ENCODE data around the gene COPS7B.

The COPS7B gene

DNA sequence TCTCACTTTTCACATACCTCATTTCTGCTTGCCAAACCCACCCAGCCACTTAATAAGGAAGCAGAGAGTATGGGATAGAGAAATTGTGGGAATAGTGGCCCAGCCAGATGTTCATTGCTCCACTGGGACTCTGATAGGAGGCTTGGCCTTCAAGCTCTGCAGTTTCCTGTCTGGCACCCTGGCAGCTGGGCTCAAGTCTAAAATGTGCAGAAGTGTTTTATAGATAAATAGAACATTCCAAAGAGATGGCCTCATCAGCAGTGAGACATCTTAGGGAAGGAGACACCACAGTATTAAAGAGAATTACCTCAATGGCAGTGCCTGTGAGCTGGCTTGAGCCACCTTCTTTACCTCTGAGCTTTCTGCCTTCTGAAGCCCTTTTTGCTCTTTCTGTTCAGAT, 24.7 kb downstream of the COPS7B start:
- TF ChIP-seq, protein P1, sequence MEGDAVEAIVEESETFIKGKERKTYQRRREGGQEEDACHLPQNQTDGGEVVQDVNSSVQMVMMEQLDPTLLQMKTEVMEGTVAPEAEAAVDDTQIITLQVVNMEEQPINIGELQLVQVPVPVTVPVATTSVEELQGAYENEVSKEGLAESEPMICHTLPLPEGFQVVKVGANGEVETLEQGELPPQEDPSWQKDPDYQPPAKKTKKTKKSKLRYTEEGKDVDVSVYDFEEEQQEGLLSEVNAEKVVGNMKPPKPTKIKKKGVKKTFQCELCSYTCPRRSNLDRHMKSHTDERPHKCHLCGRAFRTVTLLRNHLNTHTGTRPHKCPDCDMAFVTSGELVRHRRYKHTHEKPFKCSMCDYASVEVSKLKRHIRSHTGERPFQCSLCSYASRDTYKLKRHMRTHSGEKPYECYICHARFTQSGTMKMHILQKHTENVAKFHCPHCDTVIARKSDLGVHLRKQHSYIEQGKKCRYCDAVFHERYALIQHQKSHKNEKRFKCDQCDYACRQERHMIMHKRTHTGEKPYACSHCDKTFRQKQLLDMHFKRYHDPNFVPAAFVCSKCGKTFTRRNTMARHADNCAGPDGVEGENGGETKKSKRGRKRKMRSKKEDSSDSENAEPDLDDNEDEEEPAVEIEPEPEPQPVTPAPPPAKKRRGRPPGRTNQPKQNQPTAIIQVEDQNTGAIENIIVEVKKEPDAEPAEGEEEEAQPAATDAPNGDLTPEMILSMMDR (IDR thresholded peaks at IDR 0.05; ENCODE audit: control insufficient read depth, insufficient read depth, low read depth, low read length, missing control alignments): no peak
- H3K4me3 ChIP-seq (ENCODE audit: control insufficient read depth, low read depth, low read length): no peak overlapping the region
- DNase-seq (ENCODE audit: low read depth): peak; percentile 49

DNA sequence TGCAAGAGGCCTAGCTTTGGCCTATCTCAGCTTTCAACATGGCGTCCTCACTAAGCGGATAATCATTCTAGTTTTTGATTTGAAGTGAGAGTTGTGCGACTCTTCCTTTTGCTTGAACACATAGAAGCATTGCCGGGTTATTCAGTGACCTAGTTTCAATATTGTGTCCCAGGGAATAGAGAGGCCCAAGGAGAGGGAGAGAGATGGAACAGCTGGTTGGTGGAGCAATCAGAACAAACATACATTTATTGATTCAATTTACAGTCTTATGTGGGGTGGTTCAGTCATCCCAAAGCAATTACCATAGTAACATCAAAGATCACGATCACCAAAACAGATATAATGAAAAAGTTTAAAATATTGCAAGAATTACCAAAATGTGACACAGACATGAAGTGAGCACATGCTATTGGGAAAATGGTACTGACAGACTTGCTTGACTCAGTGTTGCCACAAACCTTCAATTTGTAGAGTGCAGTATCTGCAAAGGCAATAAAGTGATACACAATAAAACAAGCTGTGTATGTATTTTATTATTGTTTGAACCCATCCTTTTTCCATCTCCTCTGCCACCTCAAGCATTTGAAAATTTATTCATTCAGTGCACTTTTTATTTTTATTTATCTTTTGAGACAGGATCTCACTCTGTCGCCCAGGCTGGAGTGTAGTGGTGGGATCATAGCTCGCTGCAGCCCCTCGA, 30.2 kb downstream of the COPS7B start:
- DNase-seq (ENCODE audit: low read depth): no peak
- no peak overlapping the region for H3K4me3 ChIP-seq (ENCODE audit: control insufficient read depth, low read depth, low read length)
- TF ChIP-seq, protein P1 (IDR thresholded peaks at IDR 0.05; ENCODE audit: control insufficient read depth, insufficient read depth, low read depth, low read length, missing control alignments): no peak

DNA sequence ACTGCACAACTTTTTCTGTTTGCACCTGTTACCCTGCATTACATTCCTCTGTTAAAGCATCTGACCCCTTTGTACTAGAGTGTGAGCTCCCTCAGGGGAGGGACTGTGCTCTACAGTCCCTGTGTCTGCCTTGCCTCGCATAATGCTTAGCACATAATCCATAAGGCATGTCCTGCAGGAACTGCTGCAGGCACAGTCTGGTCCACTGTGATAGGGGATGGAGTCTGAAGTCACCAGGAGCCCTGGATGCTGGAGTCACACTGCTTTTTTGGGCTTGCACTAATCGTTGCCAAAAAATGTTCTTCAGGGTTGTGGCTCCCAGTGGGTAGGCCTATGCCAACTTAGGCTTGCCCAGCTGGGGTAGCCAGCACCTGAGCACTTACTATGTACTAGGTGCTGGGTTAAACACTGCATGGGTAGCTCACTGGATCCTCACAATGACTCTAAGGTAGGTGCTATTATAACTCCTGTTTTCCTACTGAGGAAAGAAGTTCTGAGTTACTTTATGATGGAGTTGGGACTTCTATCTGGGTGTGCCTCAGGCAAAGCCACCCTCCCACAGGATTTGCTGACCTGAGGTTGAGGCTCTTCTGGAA, 33.3 kb downstream of the COPS7B start:
- DNase-seq (ENCODE audit: low read depth): no peak
- H3K4me3 ChIP-seq (ENCODE audit: control insufficient read depth, low read depth, low read length): no peak overlapping the region
- TF ChIP-seq, protein P1 (IDR thresholded peaks at IDR 0.05; ENCODE audit: control insufficient read depth, insufficient read depth, low read depth, low read length, missing control alignments): no peak

DNA sequence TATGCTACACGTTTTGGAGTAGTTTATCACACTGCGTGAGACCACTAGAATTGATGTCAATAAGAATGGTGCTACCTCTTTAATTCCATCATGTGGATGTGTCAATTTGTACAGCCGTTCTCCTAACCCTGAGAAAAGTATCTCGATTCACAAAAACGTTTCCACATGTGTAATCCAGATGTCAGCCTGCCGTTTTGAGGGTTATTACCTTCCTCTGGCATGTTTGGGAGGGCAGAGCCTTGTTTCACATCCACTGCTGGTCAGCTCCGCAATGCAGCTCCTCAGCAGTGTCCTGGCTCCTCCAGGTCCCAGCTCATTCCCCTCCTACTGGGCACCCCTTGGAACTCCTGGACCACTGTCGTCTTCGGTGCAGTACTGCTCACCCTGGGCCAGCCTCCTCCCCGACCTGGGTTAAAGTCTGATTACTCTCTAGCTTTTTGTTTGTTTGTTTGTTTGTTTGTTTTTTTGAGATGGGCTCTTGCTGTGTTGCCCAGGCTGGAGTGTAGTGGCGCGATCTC, 34.6 kb downstream of the COPS7B start:
- no peak overlapping the region for H3K4me3 ChIP-seq (ENCODE audit: control insufficient read depth, low read depth, low read length)
- no peak for DNase-seq (ENCODE audit: low read depth)
- TF ChIP-seq, protein P1 (IDR thresholded peaks at IDR 0.05; ENCODE audit: control insufficient read depth, insufficient read depth, low read depth, low read length, missing control alignments): no peak

DNA sequence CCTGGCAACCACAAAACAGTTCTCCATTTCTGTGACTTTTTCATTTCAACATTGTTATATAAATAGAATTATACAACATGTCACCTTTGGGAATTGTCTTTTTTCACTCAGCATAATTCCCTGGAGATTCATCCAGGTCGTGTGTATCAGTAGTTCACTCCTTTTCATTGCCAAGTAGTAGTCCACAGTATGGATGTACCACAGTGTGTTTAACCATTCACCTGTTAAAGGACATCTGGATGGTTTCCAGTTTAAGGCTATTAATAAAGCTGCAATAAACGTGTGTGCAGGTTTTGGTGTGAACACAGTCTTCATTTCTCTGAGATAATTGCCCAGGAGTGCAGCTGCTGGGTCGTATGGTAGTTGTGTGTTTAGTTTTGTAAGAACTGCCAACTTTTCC, 35.7 kb downstream of the COPS7B start:
- no peak overlapping the region for H3K4me3 ChIP-seq (ENCODE audit: control insufficient read depth, low read depth, low read length)
- no peak for DNase-seq (ENCODE audit: low read depth)
- TF ChIP-seq, protein P1 (IDR thresholded peaks at IDR 0.05; ENCODE audit: control insufficient read depth, insufficient read depth, low read depth, low read length, missing control alignments): no peak

DNA sequence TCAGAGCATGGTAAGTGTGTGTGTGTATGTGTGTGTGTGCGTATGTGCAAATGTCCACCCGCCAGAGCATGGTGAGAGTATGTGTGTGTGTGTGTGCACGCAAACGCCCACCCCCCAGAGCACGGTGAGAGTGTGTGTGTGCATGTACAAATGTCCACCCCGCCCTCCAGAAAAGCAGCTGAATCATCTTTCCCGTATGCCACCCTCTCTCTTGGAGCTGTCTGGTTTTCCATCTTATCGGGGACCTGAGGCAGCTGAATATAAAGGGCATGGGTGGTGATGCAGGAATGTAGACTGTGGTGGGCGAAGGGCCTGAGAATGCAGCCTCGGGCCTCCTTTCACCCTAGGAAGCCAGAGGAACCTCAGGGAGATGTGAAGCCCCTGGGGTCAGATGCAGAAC, 66.9 kb downstream of the COPS7B start:
- TF ChIP-seq, protein P1 (IDR thresholded peaks at IDR 0.05; ENCODE audit: control insufficient read depth, insufficient read depth, low read depth, low read length, missing control alignments): no peak
- DNase-seq (ENCODE audit: low read depth): no peak
- no peak overlapping the region for H3K4me3 ChIP-seq (ENCODE audit: control insufficient read depth, low read depth, low read length)

Measured in AG09309 (cell line).